Adrenal gland (tissue), 12 donors: Measurements from ENCODE around the gene SYNPR. TPM values are rescaled to one million over a fixed set of nuclear protein-coding genes. Genes with fewer than 3 reads are reported as not detected.

Experiments used
- DNase-seq, 7 donors: peaks; one replicate each; pipeline ENCODE4 v3.0.0-alpha.2; 2019 to 2020
- H3K27ac ChIP-seq, 5 donors: fragments of 200-600 bp; sonication (generic) in 4 of 5; 1 replicate in 3 of 5; 2 replicates in 2 of 5; pipeline versions ENCODE4 v1.5.1 to v1.8.0; 2016 to 2020; ENCODE audit warnings: mild to moderate bottlenecking in 1 of 5
- H3K27me3 ChIP-seq: fragments of 200-600 bp; 2 replicates; pipeline ENCODE4 v1.8.0; 2021
- H3K36me3 ChIP-seq, 2 donors: fragments of 200-600 bp; replicated peaks in 1 of 2; 1 replicate in 1 of 2; 2 replicates in 1 of 2; pipeline versions ENCODE4 v1.5.1 to v1.8.0; 2018 to 2022
- H3K4me1 ChIP-seq, 2 donors: fragments of 200-600 bp; replicated peaks in 1 of 2; 1 replicate in 1 of 2; 2 replicates in 1 of 2; pipeline versions ENCODE4 v1.5.1 to v1.8.0; 2018 to 2021
- H3K4me3 ChIP-seq, 4 donors: fragments of 200-600 bp; sonication (generic) in 3 of 4; one replicate each; pipeline ENCODE4 v1.5.1; 2016 to 2018
- H3K9me3 ChIP-seq, 3 donors: fragments of 200-600 bp; sonication (generic) in 1 of 3; replicated peaks in 1 of 3; 1 replicate in 2 of 3; 2 replicates in 1 of 3; pipeline versions ENCODE4 v1.5.1 to v1.8.0; 2016 to 2021
- CTCF ChIP-seq, 6 experiments: fragments of 450-650 bp in 4 of 6; fragments of 200-600 bp in 2 of 6; sonication (generic) in 1 of 6; IDR thresholded peaks; 1 replicate in 5 of 6; 2 replicates in 1 of 6; pipeline versions ENCODE4 v1.5.1 to v1.8.0; 2016 to 2021; ENCODE audit warnings: antibody characterized with exemption in 6 of 6, mild to moderate bottlenecking in 2 of 6, moderate library complexity in 1 of 6
- POLR2A ChIP-seq, 2 donors: fragments of 450-650 bp; IDR thresholded peaks; one replicate each; pipeline ENCODE4 v1.6.1; 2017; ENCODE audit warnings: antibody characterized with exemption in 2 of 2, mild to moderate bottlenecking in 2 of 2, moderate library complexity in 1 of 2
- WGBS, 4 donors: extraction: QIAGEN DNeasy Blood & Tissue Kit in 2 of 4; methylation state at CpG; one replicate each; pipeline versions ENCODE4 v1.1.5 to v1.1.7; 2013 to 2017; 5-methylcytosine and 5-hydroxymethylcytosine counted together
- intact Hi-C, 2 donors: fragments of 100-400 bp; cut with DNase I; formaldehyde crosslinking; loops; one replicate each; pipeline versions ENCODE4 v1.14.1 to v1.15.0; 2022 to 2023
- polyA plus RNA-seq, 3 donors: library from polyadenylated mRNA; stranded (reverse); fragments of 200-250 nt in 2 of 3; fragments of 350-450 nt in 1 of 3; fragmentation: Illumina TruSeq in 1 of 3; extraction: RNeasy Lipid Tissue Mini Kit (QIAGEN cat#74804) in 1 of 3; gene quantifications; one replicate each; pipeline ENCODE4 v1.2.3, GENCODE V29; 2013 to 2014
- total RNA-seq, 9 donors: library from RNA; depleted of rRNA in 4 of 9; stranded (reverse); fragments of >200 nt in 4 of 9; fragments of 120-200 nt in 1 of 9; fragmentation: NEBNext Ultra II Directional in 1 of 9; extraction: Animal tissue kit (Norgen Biotek cat#: 25700) in 1 of 9; gene quantifications; one replicate each; pipeline versions ENCODE4 v1.1.0 to v1.2.4, GENCODE V29; 2013 to 2023
- donor health status: healthy with polysubstance abuse.
- donor health status: Bipolar disorder and iron deficiency.
- donor health status: DM: yes; HTN: yes; CAD: no.
- donor health status: DM: no; HTN: no; CAD: no.
- donor health status: DM: no; HTN: no; CAD: no.
- donor health status: DM: yes; HTN: yes; CAD: no.

Gene SYNPR
- total and polyA plus RNA-seq, 12 donors, result 0.03 to 1.4 (median 0.25) TPM; not detected in 7

DNA sequence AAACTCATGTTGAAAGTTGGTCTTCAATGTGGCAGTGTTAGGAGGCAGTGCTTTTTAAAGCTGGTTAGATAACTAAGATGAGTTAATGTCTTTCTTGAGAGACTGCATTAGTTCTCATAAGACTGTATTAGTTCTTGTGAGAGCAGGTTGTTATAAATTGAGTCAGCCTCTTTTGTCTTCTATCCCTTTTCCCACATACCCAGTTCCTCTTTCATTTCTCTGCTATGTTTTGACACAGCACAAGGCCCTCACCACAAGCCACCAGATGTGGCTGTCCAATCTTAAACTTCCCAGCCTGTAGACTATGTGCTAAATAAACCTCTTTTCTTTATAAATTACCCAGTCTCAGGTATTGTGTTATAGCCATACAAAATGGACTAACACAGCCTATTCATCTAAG, 279.8 kb downstream of the SYNPR start:
- Histone ChIP-seq H3K27me3 (no peaks in the 10 kb centered on the region), H3K9me3 (no peaks in the 10 kb centered on the region)
- intact Hi-C loops, result no loop called here

DNA sequence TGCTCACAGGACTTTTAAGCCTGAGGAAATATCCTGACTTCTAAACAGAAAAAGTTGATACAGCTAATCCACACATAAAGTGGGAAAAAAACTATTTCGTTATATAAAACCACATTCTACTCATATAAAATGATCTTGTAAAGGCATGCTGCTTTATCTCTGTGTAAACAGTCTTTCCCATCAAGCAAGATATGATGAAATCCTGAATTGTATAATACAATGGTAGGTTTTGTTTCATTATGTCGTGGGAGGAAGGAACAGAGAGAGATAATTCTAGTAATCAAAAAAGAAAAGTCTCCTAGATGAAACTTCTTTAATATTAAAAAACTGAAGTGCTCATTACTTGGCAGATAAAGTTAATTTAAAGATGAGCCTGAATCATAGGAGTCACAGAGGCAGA, 281.8 kb downstream of the SYNPR start:
- Histone ChIP-seq H3K27ac (no peak overlapping the region), H3K4me3 (no peak overlapping the region), H3K36me3 (no peaks in the 10 kb centered on the region), H3K4me1 (no peaks in the 10 kb centered on the region), H3K27me3 (no peaks in the 10 kb centered on the region), H3K9me3 (no peaks in the 10 kb centered on the region)
- TF ChIP-seq CTCF (IDR thresholded peaks at IDR 0.05) (no peak), POLR2A (IDR thresholded peaks at IDR 0.05) (no peak)
- DNase-seq, result no peak
- intact Hi-C loops, result no loop called here
- 42 to 56% (median 49%) methylated on average over 2 of the region's 2 CpGs for WGBS, 4 donors

More for the DNA sequence above, 279.8 kb downstream of the SYNPR start:
- Histone ChIP-seq H3K27ac (no peak overlapping the region), H3K4me1 (no peaks in the 10 kb centered on the region), H3K4me3 (no peak overlapping the region), H3K36me3 (no peaks in the 10 kb centered on the region)
- TF ChIP-seq CTCF (IDR thresholded peaks at IDR 0.05), result no peak
- TF ChIP-seq POLR2A (IDR thresholded peaks at IDR 0.05), result no peak
- DNase-seq, result no peak

DNA sequence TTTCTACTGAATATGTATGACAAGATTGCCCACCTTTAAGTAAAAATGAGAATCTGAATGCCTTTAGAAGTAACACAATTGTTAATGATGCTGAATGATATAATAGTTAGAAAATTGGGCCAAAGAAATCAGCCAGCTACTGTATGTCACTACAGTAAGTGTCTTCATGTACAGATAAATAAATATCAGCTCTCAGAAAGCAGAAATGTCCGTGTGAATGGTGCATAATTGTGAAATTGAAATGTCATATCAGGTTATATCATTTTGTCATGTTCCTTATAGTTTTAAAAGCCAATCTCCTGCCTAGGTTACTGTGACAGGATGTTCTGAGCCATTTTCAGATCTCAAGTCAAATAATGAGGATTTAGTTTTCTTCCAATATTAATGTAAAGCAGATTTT, 283.8 kb downstream of the SYNPR start:
- Histone ChIP-seq H3K4me3 (no peak overlapping the region), H3K36me3 (no peaks in the 10 kb centered on the region), H3K27ac (no peak overlapping the region), H3K27me3 (no peaks in the 10 kb centered on the region), H3K4me1 (no peaks in the 10 kb centered on the region), H3K9me3 (no peaks in the 10 kb centered on the region)
- TF ChIP-seq CTCF (IDR thresholded peaks at IDR 0.05) (no peak), POLR2A (IDR thresholded peaks at IDR 0.05) (no peak)
- no peak for DNase-seq
- 9 to 26% (median 23%) methylated on average over 1 of the region's 1 CpG for WGBS, 4 donors
- intact Hi-C loops, result no loop called here

DNA sequence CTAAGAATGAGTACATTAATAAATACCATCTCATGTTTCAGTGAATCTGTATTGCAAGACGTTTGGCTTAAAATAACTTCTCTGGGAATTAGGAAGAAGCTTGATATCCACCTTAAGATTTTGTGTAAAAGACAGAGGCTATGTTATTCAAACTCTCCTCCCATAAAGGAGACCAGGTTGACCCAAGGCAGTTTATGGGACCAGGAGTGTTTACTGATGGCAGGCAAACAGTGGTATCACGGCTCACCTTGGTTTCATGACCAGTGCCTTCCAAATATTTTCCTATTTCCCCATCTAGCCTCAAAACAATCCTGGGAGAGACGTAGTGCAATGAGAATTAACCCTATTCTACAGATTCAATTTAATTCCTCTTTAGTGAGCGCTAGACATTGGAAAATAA, 284.2 kb downstream of the SYNPR start:
- 45 to 65% (median 53%) methylated on average over 4 of the region's 4 CpGs for WGBS, 4 donors
- no peaks in the 10 kb centered on the region for H3K9me3 ChIP-seq
- TF ChIP-seq POLR2A (IDR thresholded peaks at IDR 0.05), result no peak
- TF ChIP-seq CTCF (IDR thresholded peaks at IDR 0.05), result no peak
- DNase-seq, result no peak
- H3K36me3 ChIP-seq, result no peaks in the 10 kb centered on the region
- no peak overlapping the region for H3K27ac ChIP-seq
- H3K27me3 ChIP-seq, result no peaks in the 10 kb centered on the region
- H3K4me3 ChIP-seq, result no peak overlapping the region
- intact Hi-C loops, result no loop called here
- no peaks in the 10 kb centered on the region for H3K4me1 ChIP-seq
